PC-9 (cell line): Measurements from ENCODE around the gene SIK3. TPM values are rescaled to one million over a fixed set of nuclear protein-coding genes. Genes with fewer than 3 reads are reported as not detected.

Source experiments
- BruUV-seq: library from RNA; stranded (reverse); fragments of 400-500 nt; replicated peaks from 2 replicates; lab custom pipeline; 2021; lab: Mats Ljungman, UMichigan
- CTCF ChIA-PET: fragments of 300-600 bp; sonication (Branson Sonifier 250); formaldehyde crosslinking; loops from one replicate; lab custom pipeline; 2022; ENCODE audit warnings: antibody characterized with exemption; lab: Charles Lee
- POLR2A ChIA-PET: fragments of 300-600 bp; sonication (Branson Sonifier 250); formaldehyde crosslinking; loops from one replicate; lab custom pipeline; 2022; ENCODE audit warnings: antibody characterized with exemption; ENCODE audit not compliant: unreplicated experiment; lab: Charles Lee
- DNase-seq, 2 experiments: peaks; one replicate each; pipeline versions ENCODE4 v3.0.0 to v3.0.0-alpha.2; 2015 to 2022; ENCODE audit warnings: mixed read lengths in 1 of 2
- H2AFZ ChIP-seq: fragments of 200-600 bp; sonication (generic); 2 replicates; pipeline ENCODE4 v1.8.1; 2017; ENCODE audit warnings: antibody characterized with exemption
- H3F3A ChIP-seq: fragments of 200-600 bp; sonication (generic); 2 replicates; pipeline ENCODE4 v1.8.1; 2017; ENCODE audit warnings: antibody characterized with exemption, mild to moderate bottlenecking, low read depth; ENCODE audit not compliant: insufficient read depth
- H3K27ac ChIP-seq: fragments of 200-600 bp; sonication (generic); 2 replicates; pipeline ENCODE4 v1.6.1; 2016; ENCODE audit warnings: mixed run types
- H3K27me3 ChIP-seq: fragments of 200-600 bp; sonication (generic); 2 replicates; pipeline ENCODE4 v1.6.1; 2016; ENCODE audit warnings: low read depth, mixed run types; ENCODE audit not compliant: insufficient read depth
- H3K36me3 ChIP-seq: fragments of 200-600 bp; sonication (generic); 2 replicates; pipeline ENCODE4 v1.6.1; 2016; ENCODE audit warnings: low read depth, mixed run types
- H3K4me1 ChIP-seq: fragments of 200-600 bp; sonication (generic); replicated peaks from 2 replicates; pipeline ENCODE4 v1.6.1; 2016; ENCODE audit warnings: mixed run types; ENCODE audit not compliant: insufficient read depth
- H3K4me2 ChIP-seq: fragments of 200-600 bp; sonication (generic); 2 replicates; pipeline ENCODE4 v1.6.1; 2017; ENCODE audit warnings: mixed run types
- H3K4me3 ChIP-seq: fragments of 200-600 bp; sonication (generic); 2 replicates; pipeline ENCODE4 v1.6.1; 2016; ENCODE audit warnings: mixed run types
- H3K79me2 ChIP-seq: fragments of 200-600 bp; sonication (generic); 2 replicates; pipeline ENCODE4 v1.6.1; 2017; ENCODE audit warnings: low read depth, mixed run types
- H3K9me2 ChIP-seq: fragments of 200-600 bp; sonication (generic); 2 replicates; pipeline ENCODE4 v1.8.1; 2017; ENCODE audit warnings: mild to moderate bottlenecking; ENCODE audit not compliant: insufficient read depth
- H3K9me3 ChIP-seq: fragments of 200-600 bp; sonication (generic); 2 replicates; pipeline ENCODE4 v1.8.1; 2016; ENCODE audit warnings: low read depth; ENCODE audit not compliant: insufficient read depth
- H4K20me1 ChIP-seq: fragments of 200-600 bp; sonication (generic); 2 replicates; pipeline ENCODE4 v1.8.1; 2017; ENCODE audit not compliant: insufficient read depth
- CTCF ChIP-seq: fragments of 200-600 bp; sonication (generic); conservative IDR thresholded peaks from 2 replicates; pipeline ENCODE4 v1.6.1; 2017; ENCODE audit warnings: mixed run types, antibody characterized with exemption, mild to moderate bottlenecking, moderate library complexity
- EZH2 ChIP-seq: fragments of 200-600 bp; sonication (generic); IDR thresholded peaks from 2 replicates; pipeline ENCODE4 v1.8.0; 2017; ENCODE audit warnings: antibody characterized with exemption, low read depth
- intact Hi-C: fragments of 100-400 bp; cut with micrococcal nuclease; formaldehyde crosslinking; loops from one replicate; pipeline ENCODE4 v1.10.0; 2022; ENCODE audit not compliant: unreplicated experiment
- total RNA-seq: library from RNA; stranded (reverse); gene quantifications from 2 replicates; pipeline ENCODE4 v1.2.3, GENCODE V29; 2021

The SIK3 gene
- total RNA-seq, 1 experiment from 2014 or later = 30.2 TPM

- Histone ChIP-seq H3K36me3 (no peaks in the 10 kb centered on the region), H3F3A (no peaks in the 10 kb centered on the region; the same call in none of the 2 replicates), H4K20me1 (peaks cover 8% of the 10 kb centered on the region; the same call in 1 of the 2 replicates), H3K27ac (no peak overlapping the region), H3K9me2 (no peaks in the 10 kb centered on the region), H3K4me3 (no peak overlapping the region), H3K4me2 (no peak overlapping the region), H3K4me1 (peaks cover 7% of the 10 kb centered on the region), H2AFZ (no peak overlapping the region), H3K27me3 (no peaks in the 10 kb centered on the region), H3K79me2 (peaks cover 17% of the 10 kb centered on the region; the same call in 1 of the 2 replicates), H3K9me3 (no peaks in the 10 kb centered on the region)
- ChIA-PET POLR2A (no interaction called here), CTCF (no interaction called here)
- no peak for DNase-seq
- no peak for TF ChIP-seq CTCF
- TF ChIP-seq EZH2 = no peak
- intact Hi-C loops = no loop called here
- BruUV-seq = no TSS peak
These were observed 127.5 kb downstream of the SIK3 start for GRCh38 chr11:116970485-116971292.

GRCh38 chr11:116969694-116970093, 128.5 kb downstream of the SIK3 start:
- ChIA-PET POLR2A (interaction anchor here (0.7 to 0.9 kb wide), 2 partner anchors 28 to 56 kb away, joined by 16 read pairs; no protein-coding TSS in a partner anchor), CTCF (no interaction called here)
- no peak overlapping the region for H3K4me3 ChIP-seq
- H3F3A ChIP-seq = no peaks in the 10 kb centered on the region; the same call in 1 of the 2 replicates
- no peak overlapping the region for H2AFZ ChIP-seq
- no peak for TF ChIP-seq EZH2
- no peak for TF ChIP-seq CTCF
- H3K27me3 ChIP-seq = no peaks in the 10 kb centered on the region
- intact Hi-C loops = no loop called here
- no peaks in the 10 kb centered on the region for H3K36me3 ChIP-seq
- H3K4me1 ChIP-seq = peaks cover 7% of the 10 kb centered on the region
- no peaks in the 10 kb centered on the region for H3K9me2 ChIP-seq
- peaks cover 8% of the 10 kb centered on the region; the same call in 1 of the 2 replicates for H4K20me1 ChIP-seq
- BruUV-seq = no TSS peak
- H3K9me3 ChIP-seq = no peaks in the 10 kb centered on the region
- H3K4me2 ChIP-seq = no peak overlapping the region
- H3K79me2 ChIP-seq = peaks cover 17% of the 10 kb centered on the region; the same call in 1 of the 2 replicates
- no peak for DNase-seq
- H3K27ac ChIP-seq = no peak overlapping the region

GRCh38 chr11:116964269-116964668, 134.0 kb downstream of the SIK3 start:
- Histone ChIP-seq H3K79me2 (peaks cover 15% of the 10 kb centered on the region; the same call in 1 of the 2 replicates), H3K4me3 (no peak overlapping the region), H2AFZ (no peak overlapping the region), H4K20me1 (no peaks in the 10 kb centered on the region), H3K4me1 (no peaks in the 10 kb centered on the region), H3K27me3 (no peaks in the 10 kb centered on the region), H3K9me3 (no peaks in the 10 kb centered on the region), H3F3A (no peaks in the 10 kb centered on the region), H3K36me3 (no peaks in the 10 kb centered on the region), H3K9me2 (no peaks in the 10 kb centered on the region), H3K4me2 (no peak overlapping the region), H3K27ac (no peak overlapping the region)
- no peak for TF ChIP-seq EZH2
- TF ChIP-seq CTCF = no peak
- DNase-seq = no peak
- BruUV-seq = no TSS peak
- CTCF ChIA-PET = no interaction called here
- intact Hi-C loops = no loop called here
- POLR2A ChIA-PET = interaction anchor here (0.6 kb wide), 1 partner anchor 1159 kb away, joined by 7 read pairs; no protein-coding TSS in a partner anchor
